Mononuclear cell (primary cell): ENCODE results near the gene KXD1. TPM values are rescaled to one million over a fixed set of nuclear protein-coding genes. Genes with fewer than 3 reads are reported as not detected.
"Not testable (repeated sequence)": the region's sequence is repeated elsewhere in the genome, so short reads cannot be mapped to it uniquely, and the experiment has no call there.

ENCODE experiments used
- H3K27me3 ChIP-seq: 2 replicates; pipeline ENCODE4 v1.6.0; 2011; ENCODE audit warnings: low read length, control low read depth; ENCODE audit not compliant: insufficient read depth
- H3K4me1 ChIP-seq: 2 replicates; pipeline ENCODE4 v1.5.1; 2011; ENCODE audit warnings: mild to moderate bottlenecking, low read length, control low read depth; ENCODE audit not compliant: insufficient read depth
- H3K4me3 ChIP-seq: 2 replicates; pipeline ENCODE4 v1.5.1; 2011; ENCODE audit warnings: mild to moderate bottlenecking, low read length, moderate library complexity
- H3K9me3 ChIP-seq: 2 replicates; pipeline ENCODE4 v1.5.1; 2011; ENCODE audit warnings: low read depth, mild to moderate bottlenecking, control low read depth, low read length
- total RNA-seq: library from RNA; depleted of rRNA; stranded (reverse); fragments of >200 nt; gene quantifications from one replicate; pipeline ENCODE4 v1.2.3, GENCODE V29; 2012

Gene KXD1
- total RNA-seq, 1 donor: 70.5 TPM

DNA sequence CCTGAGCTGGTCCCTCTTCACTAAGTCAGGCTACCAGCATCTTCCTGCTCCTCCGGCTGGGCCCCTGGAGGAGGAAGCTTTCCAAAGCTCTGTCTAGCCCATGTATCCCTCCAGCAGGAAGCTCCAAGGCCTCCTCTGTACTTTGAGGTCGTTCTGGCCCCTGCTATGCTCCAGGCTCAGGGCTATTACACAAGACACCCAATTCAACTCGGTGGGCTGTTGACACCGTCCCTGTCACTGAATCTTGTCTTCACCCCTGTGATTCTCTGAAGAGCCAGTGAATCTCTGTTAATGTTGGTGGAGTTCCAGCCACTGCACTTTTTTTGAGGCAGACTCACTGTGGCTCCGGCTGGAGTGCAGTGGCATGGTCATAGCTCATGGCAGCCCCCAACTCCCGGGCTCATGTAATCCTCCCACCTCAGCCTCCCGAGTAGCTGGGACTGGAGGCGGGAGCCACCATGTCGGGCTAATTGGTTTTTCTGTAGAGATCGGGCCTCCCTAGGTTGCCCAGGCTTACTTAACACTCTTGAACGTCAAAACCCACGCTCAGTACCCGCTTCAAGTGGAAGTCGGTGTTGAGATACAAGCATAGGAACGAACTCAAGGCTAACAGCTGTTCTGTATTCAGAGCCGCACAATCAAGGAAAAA, 30.4 kb downstream of the KXD1 start:
- Histone ChIP-seq H3K27me3 (no peaks in the 10 kb centered on the region), H3K4me1 (peaks cover 41% of the 10 kb centered on the region), H3K4me3 (peak overlapping the region; percentile 66), H3K9me3 (no peaks in the 10 kb centered on the region)

DNA sequence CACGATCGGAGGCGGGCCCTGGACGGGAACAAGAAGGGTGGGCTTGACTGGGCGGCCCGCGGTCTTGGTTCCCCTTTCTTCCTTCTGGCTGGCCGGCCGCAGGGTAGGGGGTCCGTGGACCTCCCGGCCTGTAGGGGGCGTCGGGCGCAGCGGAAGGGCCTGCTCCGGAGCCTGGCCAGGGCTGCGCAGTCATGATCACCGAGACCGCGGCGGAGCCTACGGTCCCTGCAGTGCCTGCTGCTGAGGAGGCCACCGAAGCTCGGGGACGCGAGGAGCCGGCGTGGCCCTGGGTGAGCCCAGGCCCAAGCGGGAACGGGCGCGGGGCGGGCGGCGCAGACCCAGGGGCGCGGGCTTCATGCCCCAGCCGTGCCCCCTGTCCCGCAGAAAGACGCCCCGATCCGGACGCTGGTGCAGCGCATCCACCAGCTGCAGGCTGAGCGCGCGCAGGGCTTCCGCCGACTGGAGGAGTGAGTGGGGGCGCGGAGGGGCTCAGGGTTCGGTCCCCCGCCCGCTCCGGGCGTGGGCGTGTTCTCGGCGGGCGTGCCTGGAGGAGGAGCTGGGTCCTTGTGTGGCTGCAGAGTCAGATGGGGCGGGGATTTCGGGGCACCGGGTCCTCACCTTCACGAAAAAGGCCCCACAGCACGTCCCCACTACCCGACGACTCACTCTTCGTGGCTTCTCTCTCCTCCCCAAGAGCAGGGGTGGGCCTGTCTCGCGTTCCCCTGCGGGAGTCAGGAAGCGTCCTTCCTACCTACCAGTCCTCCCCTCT, 31.1 kb downstream of the KXD1 start, which contains the start of gene REX1BD:
TSS of gene REX1BD (plus strand) at position 188 of the 769 bp plus-strand sequence. CDS start at position 192, 4 bp downstream.
- Histone ChIP-seq H3K27me3 (no peaks in the 10 kb centered on the region), H3K9me3 (no peaks in the 10 kb centered on the region), H3K4me3 (peak within 1 kb of the TSS; percentile 66), H3K4me1 (peaks cover 41% of the 10 kb centered on the region)

DNA sequence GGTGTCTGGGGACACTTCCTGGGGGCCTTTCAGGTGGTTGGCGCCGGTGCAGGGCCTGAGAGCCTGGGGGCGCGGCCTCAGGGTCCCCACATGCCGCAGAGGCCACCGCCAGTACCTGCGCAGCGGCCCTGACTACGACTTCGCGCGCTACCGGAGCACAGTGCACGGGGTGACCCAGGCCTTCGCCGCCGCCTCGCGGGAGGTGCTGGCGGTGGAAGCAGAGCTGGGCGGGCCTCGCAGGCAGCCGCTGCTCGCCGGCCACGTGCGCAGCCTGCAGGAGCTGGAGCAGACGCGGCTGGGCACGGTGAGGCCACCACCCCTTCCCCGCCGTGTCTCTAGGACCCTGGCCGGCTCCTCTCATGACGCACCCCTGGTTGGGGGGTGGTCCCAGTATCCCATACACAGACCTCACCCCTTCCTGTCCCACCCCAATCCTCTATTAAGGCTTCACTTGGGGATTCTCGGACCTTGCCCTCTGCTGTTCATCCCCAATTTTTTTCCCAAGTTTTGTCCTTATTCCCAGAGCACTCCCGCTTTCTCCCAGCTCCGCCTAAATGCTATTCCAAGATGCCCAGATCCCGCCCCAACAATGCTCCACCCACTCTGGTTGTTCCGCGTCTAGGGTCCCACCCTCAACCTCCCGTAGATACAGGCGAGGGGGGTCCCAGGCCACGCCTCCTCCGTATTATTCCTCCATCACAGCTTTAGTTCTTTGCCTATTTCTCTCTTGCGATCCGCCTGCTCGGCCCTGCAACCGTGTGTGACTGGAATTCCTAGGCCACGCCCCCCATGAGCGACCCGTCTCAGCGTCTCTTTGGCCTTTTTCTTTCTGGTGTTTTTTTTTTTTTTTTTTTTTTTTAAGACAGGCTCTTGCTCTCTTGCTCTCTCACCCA, 32.0 kb downstream of the KXD1 start:
- H3K4me3 ChIP-seq: peak overlapping the region; percentile 66
- no peaks in the 10 kb centered on the region for H3K27me3 ChIP-seq
- H3K4me1 ChIP-seq: peaks cover 48% of the 10 kb centered on the region
- no peaks in the 10 kb centered on the region for H3K9me3 ChIP-seq

DNA sequence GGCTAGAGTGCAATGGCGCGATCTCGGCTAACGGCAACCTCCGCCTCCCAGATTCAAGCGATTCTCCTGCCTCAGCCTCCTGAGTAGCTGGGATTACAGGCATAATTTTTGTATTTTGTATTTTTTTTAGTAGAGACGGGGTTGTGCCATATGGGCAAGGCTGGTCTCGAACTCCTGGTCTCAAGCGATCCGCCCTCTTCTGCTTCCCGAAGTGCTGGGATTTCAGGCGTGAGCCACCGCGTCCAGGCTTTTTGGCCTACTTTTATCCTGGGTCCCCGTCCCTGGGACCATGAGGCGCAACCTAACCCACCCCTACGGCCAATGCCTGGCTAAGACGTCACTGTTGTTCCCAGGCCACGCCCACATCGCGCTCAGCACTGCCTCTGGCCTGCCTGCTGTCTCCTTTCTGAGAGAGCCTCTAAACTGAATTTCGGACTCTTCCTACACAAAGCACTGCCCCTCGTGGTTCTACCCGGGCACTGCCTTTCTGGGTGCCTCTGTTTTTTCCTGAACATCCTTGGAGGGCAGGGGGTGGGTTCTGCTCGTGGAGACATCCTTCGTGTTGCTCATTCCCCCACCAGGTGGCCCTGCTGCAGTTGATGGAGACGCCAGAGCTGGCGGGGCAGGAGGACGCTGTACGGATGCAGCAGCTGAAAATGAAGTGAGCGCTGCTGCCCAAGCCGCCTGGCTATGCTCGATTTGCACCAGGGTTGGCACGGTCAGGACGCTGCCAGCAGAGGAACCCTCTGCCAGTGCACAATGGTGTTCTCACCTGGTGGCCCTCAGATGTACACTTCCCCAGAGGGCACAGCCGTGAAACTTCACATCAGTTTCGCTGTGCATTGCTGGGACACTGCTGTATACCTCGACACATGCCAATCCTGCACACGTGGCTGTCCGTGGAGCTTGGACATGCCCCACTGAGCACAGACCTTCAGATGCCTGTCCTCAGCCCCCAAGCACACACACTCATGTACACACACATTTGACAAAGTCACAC, 32.9 kb downstream of the KXD1 start:
- no peak overlapping the region for H3K4me3 ChIP-seq
- peaks cover 52% of the 10 kb centered on the region for H3K4me1 ChIP-seq

DNA sequence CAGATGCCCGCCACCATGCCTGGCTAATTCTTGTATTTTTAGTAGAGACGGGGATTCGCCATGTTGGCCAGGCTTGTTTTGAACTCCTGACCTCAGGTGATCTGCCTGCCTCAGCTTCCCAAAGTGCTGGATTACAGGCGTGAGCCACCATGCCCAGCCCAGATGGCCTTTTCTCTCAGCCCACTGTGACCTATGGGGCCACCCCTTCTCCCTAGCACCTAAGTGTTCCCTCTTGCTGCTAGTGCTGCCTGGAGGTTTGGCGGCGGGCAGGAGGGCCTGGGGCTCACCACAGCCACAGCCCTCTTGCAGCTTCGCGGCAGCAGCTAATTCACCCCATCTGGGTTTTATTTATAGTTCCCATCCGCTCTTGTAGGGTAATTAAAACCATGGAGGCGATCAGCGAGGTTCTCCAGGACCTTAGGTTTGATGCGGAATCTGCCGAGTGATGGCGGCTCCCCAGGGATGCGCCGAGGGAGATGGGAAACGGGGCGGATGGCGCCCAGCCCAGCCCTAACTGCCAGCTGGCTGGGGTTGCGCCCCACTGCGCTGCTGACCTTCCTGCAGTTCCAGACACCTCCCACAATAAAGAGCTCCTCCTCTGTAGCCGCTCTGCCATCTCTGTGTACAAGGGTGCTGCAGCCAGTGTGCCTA, 34.2 kb downstream of the KXD1 start:
- Histone ChIP-seq H3K4me1 (peaks cover 44% of the 10 kb centered on the region), H3K4me3 (no peak overlapping the region), H3K27me3 (peaks cover 6% of the 10 kb centered on the region), H3K9me3 (no peaks in the 10 kb centered on the region)

More for the DNA sequence above, 32.9 kb downstream of the KXD1 start:
- Histone ChIP-seq H3K9me3 (no peaks in the 10 kb centered on the region), H3K27me3 (peaks cover 4% of the 10 kb centered on the region)

DNA sequence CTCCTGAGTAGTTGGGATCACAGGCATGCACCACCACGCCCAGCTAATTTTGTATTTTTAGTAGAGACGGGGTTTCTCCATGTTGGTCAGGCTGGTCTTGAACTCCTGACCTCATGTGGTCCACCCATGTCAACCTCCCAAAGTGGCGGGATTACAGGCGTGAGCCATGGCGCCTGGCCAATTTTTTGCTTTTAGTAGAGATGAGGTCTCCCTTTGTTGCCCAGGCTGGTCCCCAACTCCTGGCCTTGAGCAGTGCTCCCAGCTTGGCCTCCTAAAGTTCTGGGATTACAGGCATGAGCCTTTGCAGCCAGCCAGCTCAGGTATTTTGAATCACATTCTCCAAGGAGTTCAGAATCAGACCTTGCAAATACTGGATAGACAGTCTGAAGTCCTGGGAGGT, 35.1 kb downstream of the KXD1 start:
- peaks cover 45% of the 10 kb centered on the region for H3K4me1 ChIP-seq
- not testable (repeated sequence) for H3K9me3 ChIP-seq, H3K27me3 ChIP-seq, H3K4me3 ChIP-seq

DNA sequence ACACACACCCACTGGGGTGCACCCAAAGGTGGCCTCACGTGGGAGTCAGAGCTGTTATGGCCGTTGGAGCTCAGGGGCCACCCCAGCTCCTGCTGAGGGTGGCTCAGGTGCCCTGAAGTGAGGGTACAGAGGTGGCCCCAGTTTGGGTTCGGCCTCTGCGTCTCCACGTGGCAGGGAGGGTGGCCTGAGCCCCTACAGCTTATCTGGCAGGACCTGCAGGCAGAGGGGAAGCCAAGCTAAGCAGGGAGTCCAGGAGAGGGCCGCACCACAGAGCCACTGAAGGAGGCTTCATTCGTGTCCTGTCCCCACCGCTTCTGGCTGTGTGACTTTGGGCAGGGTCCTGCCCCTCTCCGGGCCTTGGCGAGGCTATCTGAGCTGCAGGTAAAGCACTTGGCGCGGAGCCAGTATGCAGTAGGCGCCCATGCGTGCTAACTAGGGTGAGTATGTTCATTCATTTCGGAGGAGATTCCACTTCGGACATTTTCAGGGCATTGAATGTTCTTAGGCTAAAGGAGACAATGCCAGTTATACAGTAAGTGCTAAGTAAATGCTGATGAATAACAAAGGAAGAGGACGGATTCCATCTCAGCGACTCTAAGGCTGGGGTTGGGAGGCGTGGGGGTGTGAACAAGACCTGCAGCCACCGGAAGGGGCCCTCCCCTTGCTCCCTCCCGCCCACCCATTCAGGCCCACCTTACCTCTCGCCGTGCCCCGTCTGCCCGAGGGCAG, 35.9 kb downstream of the KXD1 start:
- peaks cover 37% of the 10 kb centered on the region for H3K4me1 ChIP-seq
- no peak overlapping the region for H3K4me3 ChIP-seq
- no peaks in the 10 kb centered on the region for H3K9me3 ChIP-seq
- peaks cover 6% of the 10 kb centered on the region for H3K27me3 ChIP-seq

DNA sequence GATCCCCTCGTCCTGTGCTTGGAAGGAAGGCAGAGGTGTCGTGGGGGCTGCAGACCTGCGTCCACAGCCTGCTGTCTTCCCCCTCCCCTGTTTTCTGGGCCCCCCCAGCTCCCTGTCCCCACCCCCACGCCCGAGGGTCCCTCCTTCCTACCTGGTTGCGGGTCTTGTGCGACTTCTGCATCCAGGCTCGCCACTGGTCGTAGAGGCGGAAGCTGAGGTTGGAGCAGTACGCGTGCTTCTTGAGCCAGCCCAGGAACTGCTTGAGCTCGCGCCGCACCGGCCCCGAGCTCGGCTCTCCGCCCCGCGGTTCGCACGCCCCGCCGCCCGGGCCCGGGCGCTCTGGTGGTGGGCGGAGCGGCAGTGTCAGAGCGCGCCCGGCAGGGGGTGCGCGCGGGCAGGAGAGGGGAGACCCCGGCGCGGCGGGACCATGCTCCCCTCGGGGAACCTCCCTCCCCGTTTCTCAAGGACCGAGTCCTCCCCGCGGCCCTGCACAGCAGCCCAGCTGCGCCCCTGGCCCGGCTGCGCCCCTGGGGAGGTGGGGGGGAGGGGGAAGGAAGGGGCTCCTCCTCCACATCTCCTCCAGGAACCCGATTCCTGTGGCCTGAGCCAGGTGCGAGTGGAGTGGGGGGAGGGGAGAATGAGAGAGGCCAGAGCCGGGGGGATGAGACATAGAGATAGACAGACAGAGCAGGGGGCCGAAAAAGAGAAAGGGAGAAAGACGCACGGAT, 36.6 kb downstream of the KXD1 start:
- H3K4me1 ChIP-seq: peaks cover 36% of the 10 kb centered on the region
- H3K27me3 ChIP-seq: peaks cover 6% of the 10 kb centered on the region
- H3K9me3 ChIP-seq: no peaks in the 10 kb centered on the region
- H3K4me3 ChIP-seq: peak overlapping the region; percentile 6

DNA sequence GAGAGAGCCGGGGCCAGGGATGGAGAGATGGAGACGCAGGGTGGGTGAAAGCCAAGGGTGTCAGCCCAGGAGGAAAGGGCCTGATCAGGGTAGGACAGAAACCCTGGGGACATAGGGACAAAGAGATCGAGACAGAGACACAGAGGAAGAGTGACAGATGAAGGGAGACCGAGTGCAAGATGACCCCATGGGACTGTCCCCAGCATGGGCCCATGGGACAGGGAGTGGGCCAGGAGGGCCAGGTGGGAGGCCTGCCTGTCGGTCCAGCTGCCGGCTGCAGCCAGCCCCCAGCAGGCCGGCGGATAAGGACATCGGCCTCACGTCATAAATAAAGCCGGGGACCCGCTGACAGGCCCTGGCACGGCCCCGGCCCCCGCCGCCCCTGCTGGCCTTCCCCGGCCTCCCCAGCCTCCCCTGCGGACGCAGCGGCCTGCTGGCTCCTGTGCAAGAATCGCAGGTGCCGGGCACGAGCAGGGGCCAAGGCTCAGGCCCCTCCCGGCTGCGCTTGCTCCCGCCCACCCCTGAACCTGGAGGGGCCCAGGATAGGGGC, 37.2 kb downstream of the KXD1 start:
- H3K9me3 ChIP-seq: no peaks in the 10 kb centered on the region
- peak overlapping the region; percentile 6 for H3K4me3 ChIP-seq
- peaks cover 6% of the 10 kb centered on the region for H3K27me3 ChIP-seq
- peaks cover 29% of the 10 kb centered on the region for H3K4me1 ChIP-seq

DNA sequence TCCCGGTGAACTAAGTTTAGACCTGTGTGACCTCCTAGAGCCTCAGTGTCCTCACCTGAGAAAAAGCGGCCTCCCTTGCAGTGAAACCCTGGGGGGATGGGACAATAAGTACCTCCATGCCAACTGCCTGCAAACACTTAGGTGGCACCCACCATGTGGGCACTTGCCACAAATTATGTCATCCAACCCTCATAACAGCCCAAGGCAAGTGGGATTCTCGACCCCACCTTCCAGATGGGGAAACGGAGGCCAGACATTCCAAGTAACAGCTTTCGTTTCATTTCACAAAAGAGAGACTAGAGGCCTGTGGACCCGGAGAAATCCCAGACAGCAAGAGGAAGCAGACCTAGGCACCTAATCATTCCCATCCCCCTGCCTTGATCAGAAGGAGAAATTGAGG, 37.8 kb downstream of the KXD1 start:
- H3K27me3 ChIP-seq: peaks cover 6% of the 10 kb centered on the region
- no peak overlapping the region for H3K4me3 ChIP-seq
- H3K4me1 ChIP-seq: peaks cover 24% of the 10 kb centered on the region
- no peaks in the 10 kb centered on the region for H3K9me3 ChIP-seq

DNA sequence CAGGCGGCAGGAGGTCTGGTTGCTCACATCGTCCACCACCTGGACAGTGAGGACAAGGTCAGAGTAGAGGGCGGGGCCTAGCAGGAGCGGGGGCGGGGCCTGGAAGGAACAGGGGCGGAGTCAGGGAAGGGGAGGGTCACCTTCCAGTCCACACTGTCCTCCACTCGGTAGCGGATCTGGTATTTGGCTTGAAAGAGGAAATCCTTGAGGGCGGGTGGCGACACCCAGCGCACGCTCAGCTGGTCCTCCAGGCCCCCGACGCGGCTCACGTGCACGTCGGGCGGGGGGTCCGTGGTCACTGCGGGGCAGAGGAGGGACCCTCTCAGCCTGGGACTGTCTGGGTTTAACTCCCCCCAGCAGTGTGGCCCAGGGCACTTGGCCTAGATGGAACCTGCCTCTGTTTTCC, 39.1 kb downstream of the KXD1 start:
- no peak overlapping the region for H3K4me3 ChIP-seq
- peaks cover 20% of the 10 kb centered on the region for H3K4me1 ChIP-seq
- H3K9me3 ChIP-seq: no peaks in the 10 kb centered on the region
- peaks cover 10% of the 10 kb centered on the region for H3K27me3 ChIP-seq

DNA sequence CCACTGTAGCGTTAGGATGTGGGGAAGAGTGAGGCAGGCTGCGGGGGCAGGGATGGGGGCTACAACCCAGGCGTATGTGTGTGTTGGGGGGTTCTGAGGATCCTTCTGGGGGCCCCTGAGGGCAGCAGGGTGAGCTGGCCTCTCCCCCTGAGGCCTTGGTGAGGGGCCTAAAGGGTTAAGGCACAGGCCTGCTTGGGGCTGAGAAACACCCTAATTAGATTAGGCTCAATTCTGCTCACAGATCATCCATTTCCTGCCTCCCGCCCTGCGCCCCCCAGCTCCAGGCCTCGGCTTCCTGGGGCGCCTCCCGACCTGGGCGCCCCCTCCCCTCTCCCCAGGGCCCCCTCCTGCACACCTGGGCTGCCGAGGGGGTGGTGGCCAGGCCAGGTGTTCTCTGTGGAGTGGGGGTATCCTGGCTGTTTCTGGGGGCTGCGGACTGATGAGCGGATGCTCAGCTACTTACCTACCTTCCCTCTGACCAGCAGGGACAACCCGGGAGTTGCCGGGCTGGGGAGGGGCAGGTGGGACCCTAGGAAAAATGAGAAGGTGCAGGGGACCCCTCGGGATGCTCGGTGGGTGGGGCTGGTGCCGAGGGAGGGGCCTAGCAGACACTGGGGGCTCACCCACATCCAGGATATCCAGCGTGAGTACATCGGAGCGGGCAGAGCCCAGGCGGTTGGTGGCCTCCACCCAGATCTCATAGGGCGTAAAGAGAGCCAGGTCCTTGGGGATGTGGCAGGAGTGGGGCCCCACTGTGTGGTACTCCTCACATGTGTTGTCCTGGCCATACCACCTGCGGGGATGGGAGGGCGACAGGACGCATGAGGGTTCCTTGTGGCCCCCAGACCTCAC, 40.4 kb downstream of the KXD1 start:
- no peaks in the 10 kb centered on the region for H3K9me3 ChIP-seq
- H3K27me3 ChIP-seq: peaks cover 21% of the 10 kb centered on the region
- no peak overlapping the region for H3K4me3 ChIP-seq
- peaks cover 20% of the 10 kb centered on the region for H3K4me1 ChIP-seq
